ENCODE data around the gene JMJD7.

The JMJD7 gene

DNA sequence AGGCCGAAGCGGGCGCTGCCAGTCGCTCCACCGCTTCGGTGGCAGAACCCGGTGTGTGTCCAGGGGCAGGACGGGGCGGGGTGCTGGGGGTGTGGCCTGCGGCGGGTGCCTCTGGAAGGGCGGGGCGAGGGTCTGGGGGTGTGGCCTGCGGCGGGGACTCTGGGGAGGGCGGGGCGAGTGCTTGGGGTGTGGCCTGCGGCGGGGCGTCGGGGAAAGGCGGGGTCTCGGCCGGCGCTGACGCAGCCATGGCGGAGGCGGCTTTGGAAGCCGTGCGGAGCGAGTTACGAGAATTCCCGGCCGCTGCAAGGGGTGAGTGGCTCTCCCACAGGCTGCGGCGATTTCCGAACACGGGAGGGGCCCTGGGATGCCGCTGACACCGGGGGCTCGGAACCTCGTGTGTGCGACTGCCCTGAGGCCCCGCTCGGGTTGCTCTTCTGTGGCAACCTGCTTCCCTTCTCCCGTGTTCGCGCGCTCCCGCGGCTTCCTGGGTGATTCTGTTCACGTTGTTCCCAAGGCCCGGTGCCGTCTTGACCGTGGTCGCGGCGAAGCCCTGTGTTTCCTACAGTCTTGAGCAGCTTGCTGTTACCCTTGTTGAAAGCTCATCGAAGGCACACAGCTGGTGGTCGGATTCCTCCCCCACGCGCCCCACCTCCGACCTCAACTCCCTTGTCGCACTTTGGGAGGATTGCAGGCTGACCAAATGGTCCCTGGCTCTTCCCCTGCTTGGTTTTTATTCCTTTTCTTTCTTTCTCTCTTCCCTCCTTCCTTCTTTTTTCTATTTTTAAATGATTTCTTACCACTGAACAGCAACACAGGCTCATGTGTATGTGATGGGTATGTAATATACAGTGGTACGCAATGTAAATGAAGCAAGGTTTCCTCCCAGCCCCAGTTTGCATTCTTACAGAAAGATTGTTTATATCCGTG is at the start of gene JMJD7:
TSS of gene JMJD7 (plus strand) at position 213 of the 927 bp plus-strand sequence. CDS start at position 246, 33 bp downstream.
- DNase-seq = peak; percentile 75

- no peak for DNase-seq
These were observed 49.4 kb upstream of the JMJD7 start for GRCh38 chr15:41778521-41778920.

- DNase-seq = no peak
These were observed 48.2 kb upstream of the JMJD7 start for GRCh38 chr15:41779662-41780157.

DNA sequence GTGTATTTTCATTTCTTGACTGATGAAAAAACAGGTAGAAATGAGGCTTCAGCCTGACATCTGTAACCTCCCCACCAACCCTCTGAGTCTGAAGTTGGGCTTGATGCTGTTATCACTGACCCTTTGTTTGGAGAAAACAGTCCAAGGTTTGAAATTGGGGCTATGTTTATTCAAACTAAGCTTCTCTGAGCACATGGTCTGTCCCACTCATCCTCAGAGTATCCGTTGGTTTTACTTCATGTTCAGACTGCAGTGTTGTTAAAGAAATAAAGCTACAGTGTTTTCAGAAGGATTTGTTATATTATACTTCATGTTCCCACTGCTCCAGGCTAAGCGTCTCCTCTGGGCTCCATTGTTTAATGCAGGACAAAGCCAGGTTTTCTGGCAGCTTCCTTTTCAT is 47.6 kb upstream of the JMJD7 start:
- no peak for DNase-seq

- no peak for DNase-seq
These were observed 47.2 kb upstream of the JMJD7 start for GRCh38 chr15:41780727-41781126.

DNA sequence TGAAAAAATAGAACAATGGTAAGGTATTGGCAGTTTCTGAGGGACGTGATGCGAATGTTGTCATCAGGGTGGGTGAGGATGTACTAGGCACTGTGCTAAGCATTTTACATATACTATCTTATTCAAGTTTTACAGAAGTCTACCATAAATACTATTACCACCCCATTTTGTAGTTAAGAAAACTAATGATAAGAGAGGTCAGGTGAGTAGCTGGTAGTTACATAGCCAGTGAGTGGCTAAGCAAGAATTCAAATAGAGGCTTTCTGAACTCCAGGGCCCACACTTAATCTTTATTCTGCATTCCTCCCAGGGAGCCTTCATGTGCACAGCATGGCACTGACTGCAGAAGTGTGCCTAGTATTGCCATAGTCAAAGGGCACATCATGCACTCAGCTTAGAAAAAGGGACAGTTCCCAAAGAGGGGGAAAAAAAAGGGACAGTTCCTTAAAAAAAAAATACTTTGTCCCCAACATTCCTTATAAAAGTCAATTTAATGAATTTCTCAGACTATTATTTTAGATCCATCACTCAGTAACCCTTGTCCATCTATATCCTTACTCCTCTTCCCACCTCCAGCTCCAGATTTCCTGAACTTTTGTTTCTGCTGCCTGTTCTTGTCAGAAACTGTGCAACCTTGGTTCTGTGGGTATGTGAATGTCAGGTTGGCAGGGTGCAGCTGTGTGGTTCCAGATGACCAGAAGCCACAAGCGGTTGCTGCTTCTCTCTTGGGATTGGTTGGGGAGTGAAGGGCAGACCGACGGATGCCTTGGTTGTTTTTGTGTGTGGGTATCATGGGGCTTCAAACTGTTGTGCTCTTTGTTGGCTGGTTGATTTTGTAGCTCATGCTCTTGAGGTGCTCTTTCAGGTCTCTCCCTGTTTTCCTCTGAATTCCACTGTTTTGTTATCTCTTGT is 45.3 kb upstream of the JMJD7 start:
- no peak for DNase-seq

- no peak for DNase-seq
These were observed 44.6 kb upstream of the JMJD7 start for GRCh38 chr15:41783296-41783695.

DNA sequence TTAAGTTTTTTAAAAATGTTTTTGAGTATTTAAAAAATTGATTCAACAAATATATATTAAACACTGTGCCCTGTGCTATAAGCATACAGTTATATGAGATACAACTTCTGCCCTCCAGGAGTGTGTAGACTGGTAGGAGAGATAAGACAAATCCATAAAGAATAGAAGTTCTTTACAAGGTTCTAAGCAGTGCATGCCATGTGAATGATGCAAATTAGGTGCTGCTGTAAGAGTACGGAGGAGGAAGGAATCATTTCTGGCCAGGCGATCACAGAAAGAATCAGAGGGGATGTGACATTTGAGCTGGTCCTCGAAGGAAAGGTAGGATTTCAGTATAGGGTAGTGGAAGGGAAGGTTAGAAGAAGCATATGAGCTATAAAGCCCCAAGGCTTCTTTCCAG is 39.6 kb upstream of the JMJD7 start:
- no peak for DNase-seq

DNA sequence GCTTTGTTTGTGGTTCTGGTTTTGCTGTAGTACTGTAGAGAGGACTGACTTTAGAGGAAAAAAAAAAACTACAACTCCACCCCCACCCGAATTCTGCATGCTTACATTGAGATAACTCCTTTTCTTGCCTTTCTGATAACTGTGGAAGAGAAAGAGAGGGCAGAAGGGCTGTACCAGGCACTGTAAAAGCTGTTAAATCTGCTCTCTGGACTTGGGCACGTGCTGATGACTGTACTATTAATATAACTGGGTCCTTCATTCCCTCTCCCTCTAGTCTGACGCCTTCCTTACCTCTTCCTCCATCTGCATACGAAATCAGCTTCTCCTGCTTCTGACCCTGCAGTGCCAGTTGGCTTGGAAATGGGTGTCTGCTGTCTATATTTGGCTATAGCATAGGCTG is 38.7 kb upstream of the JMJD7 start:
- DNase-seq = no peak

DNA sequence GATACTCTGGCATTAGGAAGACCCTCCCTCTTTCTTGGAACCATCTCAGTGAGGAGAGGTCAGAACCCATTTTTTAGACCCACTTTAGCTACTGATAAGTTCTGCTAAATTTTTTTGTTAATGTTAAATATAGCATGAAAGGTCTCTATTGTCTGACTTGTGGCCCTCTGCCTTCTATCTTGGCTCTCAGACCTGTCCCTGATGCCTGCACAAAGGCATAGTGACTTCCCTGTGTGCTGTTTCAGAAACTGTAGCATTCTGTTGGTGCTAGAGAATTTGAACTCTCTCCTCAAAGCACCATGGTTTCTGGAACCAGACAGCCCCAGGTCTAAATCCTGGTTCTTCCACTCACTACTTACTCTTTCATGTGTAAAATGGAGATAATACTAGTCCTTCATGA is 38.2 kb upstream of the JMJD7 start:
- no peak for DNase-seq

DNA sequence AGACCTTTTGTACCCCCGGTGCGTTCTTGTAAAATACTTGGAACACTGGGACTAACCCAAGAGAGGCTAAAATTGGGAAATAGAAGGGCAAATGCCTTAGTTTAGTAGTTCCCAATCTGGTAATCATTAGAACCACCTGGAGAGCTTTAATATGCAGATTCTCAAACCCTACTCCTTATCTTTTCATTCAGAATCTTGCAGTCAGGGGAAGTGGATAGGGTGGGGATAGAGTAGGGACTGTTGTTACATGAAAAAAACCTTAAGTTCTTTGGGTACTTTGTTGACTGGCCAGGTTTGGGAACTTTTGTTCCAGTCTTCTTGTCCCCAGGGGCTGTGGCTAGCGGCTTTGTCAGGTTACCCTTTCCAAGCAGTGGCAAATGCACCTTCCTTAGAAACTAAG is 37.7 kb upstream of the JMJD7 start:
- DNase-seq = no peak

DNA sequence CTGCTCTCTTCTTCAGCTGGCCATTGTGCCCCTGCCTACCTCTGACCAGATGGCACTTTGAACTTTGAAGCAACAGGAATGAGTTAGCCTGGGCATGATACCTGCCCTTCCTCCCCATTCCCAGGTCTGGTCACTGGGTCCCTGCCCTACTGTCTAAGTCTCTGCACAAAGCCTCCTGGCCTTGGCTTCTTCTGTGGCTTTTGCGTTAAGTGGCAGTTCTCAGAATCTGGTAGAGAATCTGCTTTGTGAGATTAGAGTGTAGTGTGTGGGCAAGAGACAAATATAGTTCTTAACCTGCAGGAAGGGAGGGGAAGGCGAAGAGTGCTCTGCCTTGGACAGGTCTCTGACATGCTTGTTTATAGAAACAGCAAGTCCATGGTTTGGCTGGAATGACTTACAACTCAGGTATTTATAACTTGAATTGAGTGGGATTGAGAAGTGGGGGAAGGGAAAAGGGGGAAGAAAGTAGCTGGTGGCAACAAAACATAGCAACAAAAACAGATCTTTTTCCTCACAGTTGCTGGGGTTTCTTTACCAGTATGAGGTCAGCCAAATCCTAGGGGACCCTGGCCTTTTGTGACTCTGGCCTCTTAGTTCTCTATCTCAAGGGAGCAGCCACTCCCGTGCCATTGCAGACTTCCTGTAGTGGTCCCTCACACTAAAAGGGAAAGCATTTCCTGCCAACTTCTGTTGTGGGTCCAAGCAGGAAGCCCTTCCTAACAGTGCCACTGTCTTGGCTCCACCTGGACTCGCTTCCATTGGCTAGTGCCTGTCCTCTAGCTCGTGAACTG is 36.9 kb upstream of the JMJD7 start:
- DNase-seq = no peak

GRCh38 chr15:41791547-41791937 is 36.4 kb upstream of the JMJD7 start:
- no peak for DNase-seq

GRCh38 chr15:41792000-41792637 is 35.8 kb upstream of the JMJD7 start:
- no peak for DNase-seq

GRCh38 chr15:41794081-41794480 is 33.8 kb upstream of the JMJD7 start:
- no peak for DNase-seq

- DNase-seq = no peak
These were observed 31.7 kb upstream of the JMJD7 start for GRCh38 chr15:41795996-41796856.

DNA sequence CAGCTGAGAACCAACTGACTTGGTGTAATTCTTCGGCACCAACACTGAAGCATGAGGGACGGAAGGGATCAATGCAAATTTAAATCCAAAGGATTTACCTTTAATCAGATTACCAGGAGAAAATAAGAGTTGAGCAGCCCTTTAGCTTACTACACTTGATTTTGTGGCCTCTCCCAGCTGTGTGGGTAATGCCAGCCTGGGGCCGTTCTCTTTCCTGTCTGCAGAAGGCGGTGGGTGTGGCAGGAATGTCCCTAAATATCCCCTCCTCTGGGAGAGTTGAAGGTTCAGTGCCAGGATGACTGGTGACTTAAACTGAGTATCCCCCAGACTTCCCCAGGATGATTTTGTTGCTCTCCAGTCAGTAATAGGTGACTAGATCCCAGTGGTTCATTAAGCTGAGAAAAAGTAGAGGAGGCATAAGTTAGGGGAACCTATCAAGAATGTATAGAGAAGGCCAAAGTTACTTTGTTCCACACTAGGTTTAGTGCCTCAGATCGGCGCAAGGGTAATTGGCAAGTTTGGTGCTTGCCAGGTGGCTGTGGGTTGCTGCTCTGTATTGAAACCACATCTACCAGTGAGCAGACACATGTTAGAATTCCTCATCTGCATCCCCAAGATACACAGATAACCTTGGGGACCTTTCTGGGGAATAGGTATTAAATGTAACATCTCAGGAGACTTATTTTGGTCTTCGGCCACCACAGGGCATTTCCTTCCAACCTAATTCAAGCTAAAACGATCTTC is 30.5 kb upstream of the JMJD7 start:
- no peak for DNase-seq

DNA sequence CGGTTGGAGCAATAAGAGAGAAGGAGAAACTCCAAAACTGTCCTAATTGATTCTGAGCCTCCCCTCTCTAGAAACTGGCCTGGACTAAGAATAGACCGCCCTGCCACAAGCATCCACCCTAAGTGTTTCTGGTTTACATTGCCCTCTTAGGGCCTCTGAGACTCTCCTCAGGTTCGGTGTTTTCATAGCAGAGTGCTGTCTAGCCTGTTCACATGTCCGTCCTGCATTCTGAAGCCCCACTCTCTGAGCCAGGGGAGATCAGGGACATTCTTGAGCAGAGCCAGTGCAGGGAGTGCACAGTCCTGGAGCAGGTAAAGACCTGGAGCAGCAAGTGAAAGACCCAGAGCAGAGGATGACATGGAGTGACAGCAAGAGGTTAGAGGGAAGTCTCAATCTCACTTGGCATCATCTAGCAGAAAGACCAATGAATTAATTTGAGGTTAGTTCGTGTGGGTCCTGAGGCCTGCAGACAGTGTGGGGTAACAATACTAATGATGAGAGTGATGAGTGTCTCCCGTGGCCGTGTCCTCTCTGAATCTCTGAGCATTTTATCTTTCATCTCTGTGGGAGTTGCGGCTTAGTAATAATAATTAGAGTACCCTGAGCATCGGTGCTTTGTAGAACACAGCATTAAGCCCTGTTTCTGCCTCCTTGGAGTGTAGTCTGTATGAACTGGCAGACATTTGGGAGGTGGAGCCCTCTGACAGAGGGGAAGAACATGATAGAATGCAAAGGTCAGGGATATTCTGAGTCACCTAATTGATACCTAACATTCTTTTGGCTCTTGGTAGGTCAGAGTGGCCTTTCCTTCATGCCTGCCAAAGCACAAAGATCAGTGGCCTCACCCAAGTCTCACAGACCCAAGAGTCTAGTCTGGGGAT is 29.0 kb upstream of the JMJD7 start:
- DNase-seq = no peak

DNA sequence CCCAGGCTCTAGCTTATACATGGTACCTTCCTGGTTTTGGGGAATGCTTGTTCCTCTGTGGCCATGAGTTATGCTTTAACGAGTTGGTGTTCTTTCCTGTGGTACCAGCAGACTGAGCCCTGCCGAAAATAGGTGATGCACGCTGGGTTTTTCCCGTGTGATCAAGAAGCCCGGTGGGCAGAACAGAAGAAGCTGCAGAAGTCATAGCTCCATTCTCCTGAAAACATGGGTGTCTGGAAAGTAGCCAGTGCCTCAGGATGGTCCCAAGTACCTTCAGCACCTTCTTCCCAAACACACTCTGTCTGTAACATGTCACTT is 28.4 kb upstream of the JMJD7 start:
- no peak for DNase-seq

DNA sequence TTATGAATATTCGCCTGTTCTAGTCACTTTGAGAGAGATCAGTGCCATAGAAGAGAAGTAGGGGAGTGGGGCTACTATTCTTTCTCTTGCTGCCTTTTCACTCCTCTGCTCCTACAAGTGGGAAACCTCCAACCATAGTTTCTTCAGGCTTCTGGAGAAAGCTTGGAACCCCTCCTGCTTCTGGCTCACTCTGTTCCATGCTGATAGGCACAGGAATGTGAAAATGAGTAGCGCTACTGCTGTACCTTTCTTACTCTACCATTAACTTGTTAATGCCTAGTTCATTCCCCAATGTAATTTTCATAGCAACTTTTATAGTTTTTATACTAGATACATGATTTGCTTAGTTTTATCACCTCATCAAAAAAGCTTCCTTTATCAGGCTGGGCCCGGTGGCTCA is 26.7 kb upstream of the JMJD7 start:
- no peak for DNase-seq
